Activated CD4-positive, CD25-positive, alpha-beta regulatory T cell treated with anti-CD3 and anti-CD28 coated beads, Interleukin-2, amount 50 U/mL, for 72 hours (primary cell): Measurements from ENCODE around the gene GOPC.
"Not testable (repeated sequence)": the region's sequence is repeated elsewhere in the genome, so short reads cannot be mapped to it uniquely, and the experiment has no call there.

Experiments
- DNase-seq: peaks from one replicate; pipeline ENCODE4 v3.0.0; 2021

Gene GOPC

GRCh38 chr6:117602151-117602898, at the start of gene GOPC:
TSS of gene GOPC (minus strand) at chr6:117602511. CDS start at chr6:117602288, 223 bp downstream.
- peak; percentile 89 for DNase-seq

GRCh38 chr6:117651984-117652383, 49.7 kb upstream of the GOPC start:
- not testable (repeated sequence) for DNase-seq

- DNase-seq, result no peak
Measured at GRCh38 chr6:117642976-117643375, 40.7 kb upstream of the GOPC start.

GRCh38 chr6:117637770-117638169, 35.5 kb upstream of the GOPC start:
- DNase-seq, result no peak

GRCh38 chr6:117629119-117629660, 26.9 kb upstream of the GOPC start:
- no peak for DNase-seq

- no peak for DNase-seq
Measured at GRCh38 chr6:117627533-117627932, 25.2 kb upstream of the GOPC start.

- DNase-seq, result no peak
Measured at GRCh38 chr6:117624869-117625481, 22.7 kb upstream of the GOPC start.

GRCh38 chr6:117619178-117619577, 16.9 kb upstream of the GOPC start:
- no peak for DNase-seq

- DNase-seq, result no peak
Measured at GRCh38 chr6:117617210-117618035, 15.1 kb upstream of the GOPC start.

- no peak for DNase-seq
Measured at GRCh38 chr6:117616391-117617209, 14.3 kb upstream of the GOPC start.

- no peak for DNase-seq
Measured at GRCh38 chr6:117615750-117616390, 13.6 kb upstream of the GOPC start.

GRCh38 chr6:117613920-117614560, 11.7 kb upstream of the GOPC start:
- no peak for DNase-seq

GRCh38 chr6:117607511-117607910, 5.2 kb upstream of the GOPC start:
- no peak for DNase-seq

GRCh38 chr6:117605169-117605826, 3.0 kb upstream of the GOPC start:
- DNase-seq, result no peak

GRCh38 chr6:117603821-117604220, 1.5 kb upstream of the GOPC start:
- no peak for DNase-seq

GRCh38 chr6:117602899-117603588, 733 bp upstream of the GOPC start:
- DNase-seq, result no peak

- no peak for DNase-seq
Measured at GRCh38 chr6:117601811-117602150, 530 bp downstream of the GOPC start.

- DNase-seq, result no peak
Measured at GRCh38 chr6:117600008-117600743, 2.1 kb downstream of the GOPC start.

GRCh38 chr6:117597755-117598154, 4.6 kb downstream of the GOPC start:
- DNase-seq, result no peak
